Natural killer cell (primary cell): ENCODE data around the gene GNAT1. TPM values are rescaled to one million over a fixed set of nuclear protein-coding genes. Genes with fewer than 3 reads are reported as not detected.

ENCODE experiments used
- ATAC-seq, 3 donors: fragments of 150-1000 bp in 2 of 3; fragments of 200-7000 bp in 1 of 3; cut with Tn5 transposase; 1 replicate in 1 of 3; 2 replicates in 2 of 3; pipeline ENCODE4 v1.10.0; 2021; ENCODE audit warnings: mild to moderate bottlenecking in 2 of 3, moderate library complexity in 2 of 3
- DNase-seq, 2 donors: peaks; one replicate each; pipeline versions ENCODE4 v3.0.0 to v3.0.0-alpha.2; 2013 to 2021; ENCODE audit warnings: mixed read lengths in 1 of 2
- H3K27ac ChIP-seq: one replicate; pipeline ENCODE4 v1.5.1; 2013; ENCODE audit warnings: mild to moderate bottlenecking, low read length
- H3K27me3 ChIP-seq: one replicate; pipeline ENCODE4 v1.6.1; 2013; ENCODE audit warnings: low read length; ENCODE audit not compliant: control insufficient read depth, insufficient read depth
- H3K36me3 ChIP-seq: one replicate; pipeline ENCODE4 v1.6.1; 2013; ENCODE audit warnings: low read length; ENCODE audit not compliant: control insufficient read depth, insufficient read depth
- H3K4me1 ChIP-seq: one replicate; pipeline ENCODE4 v1.6.1; 2013; ENCODE audit warnings: low read length; ENCODE audit not compliant: control insufficient read depth, insufficient read depth
- H3K4me3 ChIP-seq: one replicate; pipeline ENCODE4 v1.5.1; 2013; ENCODE audit warnings: low read length
- H3K9me3 ChIP-seq: one replicate; pipeline ENCODE4 v1.6.1; 2013; ENCODE audit warnings: low read length; ENCODE audit not compliant: control insufficient read depth, insufficient read depth
- H3K27ac Mint-ChIP-seq, 2 donors: one replicate each; pipeline ENCODE4 v1.8.0; 2022; ENCODE audit warnings: mild to moderate bottlenecking in 2 of 2, mixed read lengths in 2 of 2, moderate library complexity in 1 of 2
- H3K27me3 Mint-ChIP-seq, 2 donors: one replicate each; pipeline ENCODE4 v1.8.0; 2022; ENCODE audit warnings: low read depth in 2 of 2, mixed read lengths in 2 of 2
- H3K36me3 Mint-ChIP-seq: one replicate; pipeline ENCODE4 v1.8.0; 2022; ENCODE audit warnings: mixed read lengths
- H3K4me1 Mint-ChIP-seq, 2 donors: one replicate each; pipeline ENCODE4 v1.8.0; 2022; ENCODE audit warnings: mixed read lengths in 2 of 2
- H3K4me3 Mint-ChIP-seq: one replicate; pipeline ENCODE4 v1.8.0; 2022; ENCODE audit warnings: mild to moderate bottlenecking, moderate library complexity, mixed read lengths
- H3K9me3 Mint-ChIP-seq, 2 donors: one replicate each; pipeline ENCODE4 v1.8.0; 2022; ENCODE audit warnings: mixed read lengths in 2 of 2
- whole genome bisulfite sequencing: methylation state at CpG from one replicate; pipeline ENCODE4 v1.1.7; 2013; ENCODE audit warnings: missing lambda C conversion rate; ENCODE audit not compliant: insufficient coverage; 5-methylcytosine and 5-hydroxymethylcytosine counted together
- intact Hi-C: fragments of 100-400 bp; cut with micrococcal nuclease; formaldehyde crosslinking; loops from one replicate; pipeline ENCODE4 v1.14.2; 2022
- total RNA-seq, 4 donors: library from RNA; stranded (reverse); fragments of 120-200 nt in 1 of 4; gene quantifications; one replicate each; pipeline versions ENCODE4 v1.2.3 to v1.2.4, GENCODE V29; 2013 to 2022
- TF ChIP-seq, protein P1 (sequence below): fragments of 200-600 bp; IDR thresholded peaks from one replicate; pipeline ENCODE4 v1.8.0; 2022; ENCODE audit warnings: antibody characterized with exemption

GNAT1 gene
- total RNA-seq, 3 donors from 2014 or later (not counting 1 experiment from before 2014, with no cell fraction given) = not detected

DNA sequence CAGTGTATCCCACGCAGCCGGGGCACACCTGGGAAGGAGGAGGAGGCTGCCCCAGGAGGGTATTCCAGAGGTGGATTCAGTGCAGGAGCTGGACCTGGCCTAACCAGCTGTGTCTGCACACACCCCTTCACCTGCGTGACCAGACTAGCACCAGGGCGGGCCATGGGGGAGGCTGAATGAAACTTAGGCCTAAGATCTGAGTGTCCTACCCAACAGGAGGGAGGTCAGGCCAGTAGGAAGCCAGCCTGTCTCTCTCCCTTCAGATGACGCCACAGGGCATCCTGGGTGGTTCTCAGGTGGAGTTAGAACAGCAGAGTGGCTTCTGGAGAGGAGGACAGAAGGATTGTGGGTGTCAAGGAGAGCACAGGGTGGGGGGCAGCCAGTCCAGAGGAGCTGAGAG lies 39.7 kb upstream of the GNAT1 start:
- intact Hi-C loops = no loop called here
- H3K27ac ChIP-seq = no peak overlapping the region
- no peak overlapping the region for H3K27ac Mint-ChIP-seq
- TF ChIP-seq, protein P1, sequence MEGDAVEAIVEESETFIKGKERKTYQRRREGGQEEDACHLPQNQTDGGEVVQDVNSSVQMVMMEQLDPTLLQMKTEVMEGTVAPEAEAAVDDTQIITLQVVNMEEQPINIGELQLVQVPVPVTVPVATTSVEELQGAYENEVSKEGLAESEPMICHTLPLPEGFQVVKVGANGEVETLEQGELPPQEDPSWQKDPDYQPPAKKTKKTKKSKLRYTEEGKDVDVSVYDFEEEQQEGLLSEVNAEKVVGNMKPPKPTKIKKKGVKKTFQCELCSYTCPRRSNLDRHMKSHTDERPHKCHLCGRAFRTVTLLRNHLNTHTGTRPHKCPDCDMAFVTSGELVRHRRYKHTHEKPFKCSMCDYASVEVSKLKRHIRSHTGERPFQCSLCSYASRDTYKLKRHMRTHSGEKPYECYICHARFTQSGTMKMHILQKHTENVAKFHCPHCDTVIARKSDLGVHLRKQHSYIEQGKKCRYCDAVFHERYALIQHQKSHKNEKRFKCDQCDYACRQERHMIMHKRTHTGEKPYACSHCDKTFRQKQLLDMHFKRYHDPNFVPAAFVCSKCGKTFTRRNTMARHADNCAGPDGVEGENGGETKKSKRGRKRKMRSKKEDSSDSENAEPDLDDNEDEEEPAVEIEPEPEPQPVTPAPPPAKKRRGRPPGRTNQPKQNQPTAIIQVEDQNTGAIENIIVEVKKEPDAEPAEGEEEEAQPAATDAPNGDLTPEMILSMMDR = no peak
- H3K4me1 ChIP-seq = peaks cover 17% of the 10 kb centered on the region
- H3K36me3 ChIP-seq = no peaks in the 10 kb centered on the region
- H3K9me3 ChIP-seq = no peaks in the 10 kb centered on the region
- no peak for ATAC-seq
- DNase-seq = no peak
- no peak overlapping the region for H3K4me3 Mint-ChIP-seq
- H3K27me3 ChIP-seq = peaks cover 18% of the 10 kb centered on the region
- H3K4me1 Mint-ChIP-seq = peaks cover 6 to 24% of the 10 kb centered on the region in 2 donors
- no peaks in the 10 kb centered on the region for H3K9me3 Mint-ChIP-seq
- WGBS = 93% methylated on average over 5 of the region's 5 CpGs
- no peak overlapping the region for H3K4me3 ChIP-seq
- H3K27me3 Mint-ChIP-seq = peaks cover 16 to 22% of the 10 kb centered on the region in 2 donors
- H3K36me3 Mint-ChIP-seq = no peaks in the 10 kb centered on the region

DNA sequence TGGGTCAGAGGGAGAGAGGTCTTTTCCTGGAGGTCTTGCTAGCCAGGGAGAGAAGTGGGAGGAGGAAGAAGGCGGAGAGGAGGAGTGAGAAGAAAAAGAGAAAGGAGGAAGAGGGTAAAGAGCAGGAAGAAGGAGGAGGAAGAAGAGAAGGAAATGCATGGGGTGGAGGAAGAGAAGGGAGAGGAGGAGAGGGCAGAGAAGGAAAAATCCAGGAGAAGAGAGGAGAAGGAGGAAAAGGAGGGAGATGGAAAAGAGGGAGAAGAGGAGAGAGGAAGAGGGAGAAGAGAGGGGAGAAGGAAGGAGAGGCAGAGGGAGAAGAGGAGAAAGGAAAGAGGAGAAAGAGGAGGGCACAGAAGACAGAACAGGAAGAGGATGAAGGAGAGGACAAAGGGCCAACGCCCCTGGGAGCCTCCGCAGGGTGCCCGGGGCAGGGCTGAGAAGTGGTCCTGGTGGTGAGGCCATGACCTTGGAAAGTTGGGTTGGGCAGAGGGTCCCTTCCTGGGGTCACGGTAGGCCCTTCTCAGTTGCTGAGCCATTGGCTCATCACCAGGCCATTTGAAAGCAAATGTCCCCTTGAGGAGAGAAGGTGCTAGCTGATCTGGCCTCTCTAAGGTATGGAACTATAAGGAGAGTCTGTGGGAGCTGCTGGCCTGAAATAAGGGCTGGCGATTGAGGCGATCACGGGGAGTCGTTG lies 37.5 kb upstream of the GNAT1 start:
- ATAC-seq (no peak), DNase-seq (no peak)
- 49% methylated on average over 9 of the region's 9 CpGs for WGBS
- H3K27me3 Mint-ChIP-seq = peaks cover 23 to 37% of the 10 kb centered on the region in 2 donors
- peaks cover 6 to 29% of the 10 kb centered on the region in 2 donors for H3K4me1 Mint-ChIP-seq
- TF ChIP-seq, protein P1 = no peak
- intact Hi-C loops = no loop called here
- peak overlapping the region; percentile 90 for H3K4me3 Mint-ChIP-seq
- Histone ChIP-seq H3K4me3 (no peak overlapping the region), H3K27ac (no peak overlapping the region), H3K27me3 (peaks cover 20% of the 10 kb centered on the region), H3K4me1 (peaks cover 18% of the 10 kb centered on the region), H3K36me3 (no peaks in the 10 kb centered on the region), H3K9me3 (no peaks in the 10 kb centered on the region)
- H3K36me3 Mint-ChIP-seq = no peaks in the 10 kb centered on the region
- no peaks in the 10 kb centered on the region for H3K9me3 Mint-ChIP-seq
- H3K27ac Mint-ChIP-seq = no peak overlapping the region

DNA sequence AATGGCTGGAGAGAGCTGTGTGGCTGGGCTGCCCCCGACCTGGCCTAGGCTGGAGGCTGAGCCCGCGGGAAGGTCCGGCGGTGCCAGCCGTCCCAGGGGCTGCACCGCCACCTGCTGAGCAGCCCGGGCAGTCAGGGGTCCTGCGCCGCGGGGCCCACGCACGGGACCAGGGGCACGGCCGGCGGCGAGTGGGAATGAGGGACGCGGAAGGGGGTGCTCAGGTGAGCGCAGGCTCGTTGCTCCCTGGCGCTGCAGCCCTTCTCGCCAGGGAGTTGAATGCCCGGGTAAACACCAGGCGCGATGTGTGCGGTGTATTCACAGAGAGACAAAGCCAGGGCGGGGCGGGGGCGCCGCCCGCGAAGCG lies 37.0 kb upstream of the GNAT1 start:
- DNase-seq = no peak
- peaks cover 20% of the 10 kb centered on the region for H3K27me3 ChIP-seq
- intact Hi-C loops = no loop called here
- WGBS = 1% methylated on average over 34 of the region's 34 CpGs
- peaks cover 23 to 37% of the 10 kb centered on the region in 2 donors for H3K27me3 Mint-ChIP-seq
- H3K27ac Mint-ChIP-seq = no peak overlapping the region
- peak; percentile 6 to 32 (median 11) for ATAC-seq
- H3K4me3 Mint-ChIP-seq = peak overlapping the region; percentile 90
- H3K9me3 Mint-ChIP-seq = no peaks in the 10 kb centered on the region
- H3K36me3 Mint-ChIP-seq = no peaks in the 10 kb centered on the region
- TF ChIP-seq, protein P1 = no peak
- peaks cover 6 to 29% of the 10 kb centered on the region in 2 donors for H3K4me1 Mint-ChIP-seq
- peaks cover 18% of the 10 kb centered on the region for H3K4me1 ChIP-seq
- no peak overlapping the region for H3K27ac ChIP-seq
- H3K4me3 ChIP-seq = no peak overlapping the region
- H3K9me3 ChIP-seq = no peaks in the 10 kb centered on the region
- no peaks in the 10 kb centered on the region for H3K36me3 ChIP-seq
